ENCODE data around the gene SHC3.

The SHC3 gene

DNA sequence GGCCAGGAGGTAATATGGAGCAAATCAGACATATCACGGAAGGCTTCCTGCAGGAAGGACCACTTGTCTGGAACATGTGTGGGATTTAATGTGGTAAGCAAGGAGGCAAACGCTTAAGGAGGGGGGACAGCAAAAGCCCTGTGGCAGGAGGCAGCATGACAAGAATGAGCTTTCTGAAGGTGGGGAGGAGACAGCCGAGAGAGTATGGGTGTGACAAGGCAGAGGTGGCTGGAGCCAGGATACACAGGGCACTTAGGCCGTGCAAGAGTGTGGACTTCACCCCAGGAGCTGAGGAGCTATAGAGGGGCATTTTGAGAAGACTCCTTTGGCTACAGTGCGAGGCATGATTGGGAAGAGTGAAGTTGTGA is 201.7 kb downstream of the SHC3 start:
- DNase-seq, result no peak

GRCh38 chr9:88975966-88976889 is 202.4 kb downstream of the SHC3 start:
- no peak for DNase-seq

DNA sequence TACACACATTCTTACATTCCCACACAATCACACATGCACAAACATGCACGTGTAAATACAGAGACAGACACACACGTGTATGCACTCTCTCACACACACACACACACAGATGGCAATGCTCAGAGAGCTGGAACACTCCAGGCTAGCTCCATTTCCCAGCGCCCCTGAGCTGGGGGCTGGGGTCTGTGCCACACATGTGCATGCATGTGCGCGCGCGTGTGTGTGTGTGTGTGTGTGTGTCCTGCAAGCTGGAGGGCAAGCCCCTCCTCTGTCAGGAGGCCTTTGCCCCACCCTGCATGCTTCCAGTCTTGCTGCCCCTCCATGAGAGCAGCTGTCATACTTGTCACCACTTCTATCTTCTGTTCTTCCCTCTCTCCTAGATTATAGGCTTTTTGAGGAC is 204.0 kb downstream of the SHC3 start:
- DNase-seq, result no peak

DNA sequence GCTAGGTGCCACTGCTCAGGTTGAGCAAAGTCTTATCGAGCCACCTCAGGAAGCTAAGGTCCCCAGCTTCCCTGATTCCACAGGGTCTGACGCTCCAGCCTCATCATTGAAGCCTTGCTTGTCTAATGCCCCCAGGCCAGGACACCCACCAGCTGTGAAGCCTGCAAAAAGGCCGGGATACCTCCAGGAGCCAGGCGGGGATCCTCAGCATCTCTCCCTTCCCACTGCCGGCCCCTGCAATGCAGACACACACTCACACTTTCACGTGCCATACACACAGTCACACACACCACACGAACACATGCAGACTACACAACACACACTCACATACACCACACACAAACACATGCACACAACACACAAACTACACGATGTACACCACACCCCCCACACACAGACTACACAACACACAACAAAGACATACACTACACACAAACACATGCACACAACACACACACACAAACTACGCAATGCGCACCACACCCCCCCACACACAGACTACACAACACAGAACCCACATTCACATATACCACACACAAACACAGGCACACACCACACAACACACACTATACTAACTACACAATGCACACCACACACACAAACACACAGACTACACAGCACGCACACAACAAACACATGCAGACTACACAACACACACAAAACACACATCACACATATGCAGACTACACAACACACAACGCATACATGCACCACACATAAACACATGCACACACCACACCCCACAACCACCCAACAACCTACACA is 205.2 kb downstream of the SHC3 start:
- DNase-seq, result no peak

- no peak for DNase-seq
Observed at GRCh38 chr9:88972401-88972800, 206.2 kb downstream of the SHC3 start.

- no peak for DNase-seq
Observed at GRCh38 chr9:88971131-88971960, 207.3 kb downstream of the SHC3 start.

DNA sequence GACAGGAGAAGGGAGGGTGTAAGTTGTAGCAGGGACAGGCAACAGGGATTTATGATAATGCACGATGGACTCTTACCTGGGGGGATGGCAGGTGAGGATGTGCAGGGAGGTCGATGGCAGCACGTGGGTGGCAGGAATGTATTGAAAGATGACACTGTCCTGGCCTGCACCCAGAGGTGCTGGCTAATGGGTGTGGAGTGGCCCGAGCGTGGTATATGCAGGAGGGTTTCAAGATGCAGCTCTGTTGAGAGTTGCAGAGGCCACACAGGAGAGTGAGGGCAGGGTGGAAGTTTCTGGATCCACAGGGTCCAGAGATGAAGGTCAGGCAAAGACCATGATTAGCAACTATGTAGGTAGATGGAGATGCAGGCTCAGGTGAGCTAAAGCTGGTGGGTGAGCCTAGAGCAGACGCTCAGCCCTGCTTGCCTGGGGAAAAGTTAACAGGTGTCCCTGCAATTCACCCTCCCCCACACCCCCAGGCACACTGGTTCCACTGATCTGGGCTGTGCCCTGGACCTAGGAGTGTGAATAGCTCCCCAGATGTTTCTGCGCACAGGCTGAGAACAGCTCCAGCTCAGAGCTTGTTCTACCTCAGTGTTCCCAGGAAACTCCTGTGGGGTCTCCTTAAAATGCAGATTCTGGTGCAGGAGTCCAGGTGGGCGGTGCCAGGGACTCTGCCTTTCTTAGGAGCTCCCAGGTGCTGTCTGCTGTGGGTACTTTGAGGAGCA is 208.8 kb downstream of the SHC3 start:
- DNase-seq, result no peak

- no peak for DNase-seq
Observed at GRCh38 chr9:88968799-88969198, 209.8 kb downstream of the SHC3 start.

DNA sequence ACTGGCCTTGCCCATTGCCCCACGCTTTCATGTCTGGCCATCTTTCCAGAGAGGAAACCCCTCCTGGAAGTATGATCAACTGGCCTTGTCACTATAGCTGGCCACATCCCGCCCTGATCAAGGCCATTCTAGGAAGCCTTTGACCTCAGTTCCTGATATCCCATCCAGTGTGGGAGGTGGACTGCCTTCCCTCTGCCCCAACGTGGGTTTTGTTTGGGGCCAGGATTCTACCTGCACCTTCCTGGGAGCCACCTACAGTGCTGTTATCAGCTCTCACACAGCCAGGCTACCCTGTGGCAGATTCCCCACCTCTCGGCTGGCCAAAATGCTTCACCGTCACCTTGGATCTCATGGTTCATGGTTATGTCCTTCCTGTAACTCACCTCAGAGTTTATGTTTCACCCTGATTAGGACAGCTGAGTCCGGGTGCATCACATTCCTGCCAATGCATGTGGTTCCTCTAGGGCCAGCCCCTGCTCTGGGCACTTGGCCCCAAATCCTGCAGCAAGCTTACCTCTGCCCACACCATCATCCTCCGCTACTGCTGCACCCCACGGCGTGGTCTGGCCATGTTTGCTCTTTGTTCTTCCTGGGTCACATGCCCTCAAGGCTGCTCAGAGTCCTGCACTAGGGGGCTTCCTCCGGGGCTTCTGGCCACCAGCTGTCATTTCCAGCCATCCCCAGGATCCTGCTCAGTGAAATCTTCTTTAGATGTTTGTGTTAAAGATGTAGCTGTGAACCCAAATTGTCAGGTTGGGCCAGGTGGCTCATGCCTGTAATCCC is 211.5 kb downstream of the SHC3 start:
- no peak for DNase-seq

DNA sequence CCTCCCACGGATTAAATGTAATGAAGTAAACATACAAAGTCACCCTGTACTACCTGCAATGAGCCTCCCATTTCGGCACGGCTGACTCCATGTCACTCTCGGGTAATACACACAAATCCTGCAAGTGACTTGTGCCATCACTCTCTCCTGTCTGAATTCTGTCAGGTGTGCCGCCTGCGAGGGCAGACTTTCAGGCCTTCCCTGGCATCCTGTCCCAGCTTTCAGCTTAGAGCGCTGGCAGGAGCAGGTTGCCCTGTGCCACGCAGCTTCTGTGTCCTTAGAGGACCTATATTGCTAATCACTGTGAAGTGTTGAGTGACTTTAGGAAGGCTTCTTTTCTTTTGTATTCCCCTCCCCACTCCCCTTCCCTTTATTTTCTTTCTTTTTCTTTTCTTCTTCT is 213.1 kb downstream of the SHC3 start:
- DNase-seq, result no peak

DNA sequence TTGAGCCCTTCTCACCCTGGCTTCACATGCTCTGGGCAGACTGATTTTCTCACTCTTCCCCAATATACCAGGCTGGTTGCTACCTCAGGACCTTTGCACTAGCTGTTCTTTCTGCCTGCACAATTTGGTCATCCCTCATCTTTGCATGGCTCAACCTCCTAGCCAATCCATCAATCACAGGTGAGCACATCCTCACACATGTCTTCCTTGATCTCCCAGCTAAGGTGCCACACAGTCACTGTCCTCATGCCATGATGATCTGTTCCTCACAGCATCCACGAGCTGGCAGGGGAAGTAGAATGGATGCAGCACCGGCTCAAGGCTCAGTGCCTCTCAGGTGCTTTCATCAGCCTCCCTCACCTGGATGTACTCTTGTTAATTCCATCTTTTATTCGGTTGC is 218.0 kb downstream of the SHC3 start:
- DNase-seq, result no peak

- DNase-seq, result no peak
Observed at GRCh38 chr9:88959727-88960469, 218.7 kb downstream of the SHC3 start.

- no peak for DNase-seq
Observed at GRCh38 chr9:88957526-88957925, 221.1 kb downstream of the SHC3 start.
